ENCODE results near the gene ENOX1.
A peak's percentile ranks its signal among the peaks of the same experiment; 100 is the strongest.
"Not testable (repeated sequence)": the region's sequence is repeated elsewhere in the genome, so short reads cannot be mapped to it uniquely, and the experiment has no call there.

ENOX1 gene

DNA sequence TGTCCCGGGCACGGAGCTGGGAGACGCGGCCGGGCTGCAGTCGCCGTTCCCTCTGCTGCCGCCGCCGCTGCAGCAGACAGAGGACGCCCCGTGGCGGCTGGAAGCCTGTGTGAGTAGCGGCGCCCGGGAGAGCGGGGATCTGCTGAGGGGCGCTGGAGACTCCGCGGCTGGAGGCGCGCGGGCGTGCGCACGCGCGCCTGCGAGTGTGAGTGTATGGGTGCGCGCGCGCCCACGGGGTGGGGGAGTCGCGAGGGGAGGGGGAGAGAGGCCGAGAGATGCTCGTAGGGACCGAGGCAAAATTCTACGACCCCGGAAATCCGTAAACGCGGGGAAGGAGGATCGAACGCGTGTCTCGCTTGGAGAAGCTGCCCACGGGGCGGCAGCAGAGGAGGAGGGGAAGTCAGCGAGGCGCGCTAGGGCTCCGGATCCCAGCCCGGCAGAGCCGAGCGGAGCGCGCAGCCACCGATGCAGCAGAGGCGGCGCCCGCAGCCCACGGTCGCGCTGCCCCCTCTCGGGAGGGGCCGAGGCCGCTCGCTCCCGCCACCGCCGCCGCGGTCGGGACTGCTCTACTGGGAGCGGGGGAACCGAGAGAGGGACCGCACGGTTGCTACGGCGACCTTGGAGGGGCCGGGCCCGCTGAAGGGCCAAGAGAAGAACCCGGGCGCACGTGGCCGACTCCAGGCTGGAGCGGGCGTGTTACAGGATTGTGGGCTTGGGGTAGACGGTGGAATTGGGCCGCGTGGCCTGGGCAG, at the start of gene ENOX1:
TSS of gene ENOX1 (minus strand) at position 207 of the 752 bp plus-strand sequence.
- H3K4me3 ChIP-seq (ENCODE audit: low read depth, low read length), result peak within 1 kb of the TSS; percentile 52
- no peak for DNase-seq (ENCODE audit: low read depth)
- TF ChIP-seq, protein P1, sequence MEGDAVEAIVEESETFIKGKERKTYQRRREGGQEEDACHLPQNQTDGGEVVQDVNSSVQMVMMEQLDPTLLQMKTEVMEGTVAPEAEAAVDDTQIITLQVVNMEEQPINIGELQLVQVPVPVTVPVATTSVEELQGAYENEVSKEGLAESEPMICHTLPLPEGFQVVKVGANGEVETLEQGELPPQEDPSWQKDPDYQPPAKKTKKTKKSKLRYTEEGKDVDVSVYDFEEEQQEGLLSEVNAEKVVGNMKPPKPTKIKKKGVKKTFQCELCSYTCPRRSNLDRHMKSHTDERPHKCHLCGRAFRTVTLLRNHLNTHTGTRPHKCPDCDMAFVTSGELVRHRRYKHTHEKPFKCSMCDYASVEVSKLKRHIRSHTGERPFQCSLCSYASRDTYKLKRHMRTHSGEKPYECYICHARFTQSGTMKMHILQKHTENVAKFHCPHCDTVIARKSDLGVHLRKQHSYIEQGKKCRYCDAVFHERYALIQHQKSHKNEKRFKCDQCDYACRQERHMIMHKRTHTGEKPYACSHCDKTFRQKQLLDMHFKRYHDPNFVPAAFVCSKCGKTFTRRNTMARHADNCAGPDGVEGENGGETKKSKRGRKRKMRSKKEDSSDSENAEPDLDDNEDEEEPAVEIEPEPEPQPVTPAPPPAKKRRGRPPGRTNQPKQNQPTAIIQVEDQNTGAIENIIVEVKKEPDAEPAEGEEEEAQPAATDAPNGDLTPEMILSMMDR (IDR thresholded peaks at IDR 0.05; ENCODE audit: low read depth, low read length, missing control alignments), result no peak

DNA sequence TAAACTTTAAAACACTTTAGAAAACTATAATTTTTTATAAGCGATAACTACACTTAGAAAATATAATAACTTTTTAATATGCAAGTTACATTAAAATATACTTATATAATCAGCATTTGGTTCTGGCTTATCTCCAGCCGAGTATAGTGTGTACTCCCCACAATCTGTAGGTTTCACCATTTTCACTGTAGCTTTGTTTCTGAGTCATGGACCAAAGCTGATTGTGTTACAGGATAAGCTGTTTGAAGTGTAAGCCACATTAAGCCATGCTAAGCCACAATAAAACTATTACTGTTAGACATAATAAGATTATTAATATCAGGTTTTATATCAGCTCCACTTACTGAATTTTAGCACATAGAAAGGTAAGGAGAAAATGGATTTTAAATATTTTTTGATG, 48.9 kb upstream of the ENOX1 start:
- no peak overlapping the region for H3K4me3 ChIP-seq (ENCODE audit: low read depth, low read length)
- DNase-seq (ENCODE audit: low read depth), result no peak
- TF ChIP-seq, protein P1 (IDR thresholded peaks at IDR 0.05; ENCODE audit: low read depth, low read length, missing control alignments), result no peak

DNA sequence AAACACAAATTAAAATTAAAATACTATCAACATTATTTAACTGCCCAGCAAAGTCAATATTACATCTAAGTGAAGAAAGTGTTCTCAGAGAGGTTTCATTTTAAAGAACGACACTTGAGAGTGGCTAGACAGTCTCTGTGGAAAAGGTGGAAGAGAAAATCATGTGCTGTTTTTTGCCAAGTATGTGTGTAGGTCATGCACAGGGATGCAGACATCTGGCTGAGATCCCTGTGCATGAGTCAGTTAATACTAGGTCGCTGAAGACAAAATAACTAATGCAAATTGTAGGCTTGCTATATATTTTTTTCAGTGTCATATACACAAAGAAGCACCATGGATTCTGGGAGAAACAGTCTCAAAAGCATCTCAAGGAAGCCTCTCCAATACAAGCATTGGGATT, 44.3 kb upstream of the ENOX1 start:
- no peak overlapping the region for H3K4me3 ChIP-seq (ENCODE audit: low read depth, low read length)
- no peak for DNase-seq (ENCODE audit: low read depth)

DNA sequence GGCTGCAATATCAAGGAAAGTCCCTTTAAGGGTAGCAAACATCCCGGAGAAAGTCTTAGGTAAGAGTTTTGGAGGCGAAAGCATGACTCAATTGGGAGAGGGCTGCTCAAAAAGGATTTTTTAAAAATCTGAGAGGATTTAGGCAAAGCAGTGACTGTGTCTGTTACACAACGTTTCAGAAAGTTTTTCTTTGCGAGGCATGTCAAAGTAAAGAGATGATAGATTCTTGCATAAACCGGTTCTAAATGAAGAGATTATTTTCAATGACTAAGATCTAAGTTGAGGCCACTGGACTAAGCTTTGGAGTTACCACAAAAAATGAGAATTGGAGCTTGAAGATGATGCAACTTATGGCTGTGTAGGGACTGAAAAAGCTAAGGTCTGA, 43.7 kb upstream of the ENOX1 start:
- TF ChIP-seq, protein P1 (IDR thresholded peaks at IDR 0.05; ENCODE audit: low read depth, low read length, missing control alignments), result no peak
- H3K4me3 ChIP-seq (ENCODE audit: low read depth, low read length), result no peak overlapping the region
- no peak for DNase-seq (ENCODE audit: low read depth)

More for the DNA sequence above, 44.3 kb upstream of the ENOX1 start:
- TF ChIP-seq, protein P1 (IDR thresholded peaks at IDR 0.05; ENCODE audit: low read depth, low read length, missing control alignments), result no peak

DNA sequence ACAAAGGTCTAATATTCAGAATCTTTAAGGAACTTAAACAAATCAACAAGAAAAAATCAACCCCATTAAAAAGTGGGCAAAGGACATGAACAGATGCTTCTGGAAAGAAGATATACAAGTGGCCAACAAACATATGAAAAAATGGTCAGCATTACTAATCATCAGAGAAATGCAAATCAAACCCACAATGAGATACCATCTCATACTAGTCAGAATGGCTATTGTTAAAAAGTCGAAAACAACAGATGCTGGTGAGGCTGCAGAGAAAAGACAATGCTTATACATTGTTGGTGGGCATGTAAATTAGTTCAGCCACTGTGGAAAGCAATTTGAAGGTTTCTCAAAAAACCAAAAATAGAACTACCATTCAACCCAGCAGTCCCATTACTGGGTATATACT, 37.9 kb upstream of the ENOX1 start:
- not testable (repeated sequence) for H3K4me3 ChIP-seq (ENCODE audit: low read depth, low read length); DNase-seq (ENCODE audit: low read depth)

DNA sequence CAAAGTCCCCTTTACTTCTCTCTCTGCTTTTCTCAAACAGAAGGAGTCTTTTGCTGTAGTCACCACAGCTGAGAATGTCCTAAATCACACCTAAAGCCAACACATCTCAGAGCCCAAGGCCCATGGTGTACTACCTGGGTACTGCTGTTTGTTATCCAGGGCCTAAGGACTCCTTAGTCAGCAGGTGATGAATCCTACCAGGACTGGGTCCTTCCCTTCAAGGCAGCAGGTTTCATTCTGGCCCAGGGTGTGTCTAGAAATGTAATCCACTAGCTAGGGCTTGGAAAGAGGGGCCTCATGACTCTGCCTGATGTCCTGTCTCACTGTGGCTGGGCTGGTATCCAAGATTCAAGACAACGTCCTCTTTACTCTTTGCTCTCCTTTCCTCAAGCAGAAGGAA, 36.2 kb upstream of the ENOX1 start:
- DNase-seq (ENCODE audit: low read depth), result no peak
- TF ChIP-seq, protein P1 (IDR thresholded peaks at IDR 0.05; ENCODE audit: low read depth, low read length, missing control alignments), result no peak
- H3K4me3 ChIP-seq (ENCODE audit: low read depth, low read length), result no peak overlapping the region

DNA sequence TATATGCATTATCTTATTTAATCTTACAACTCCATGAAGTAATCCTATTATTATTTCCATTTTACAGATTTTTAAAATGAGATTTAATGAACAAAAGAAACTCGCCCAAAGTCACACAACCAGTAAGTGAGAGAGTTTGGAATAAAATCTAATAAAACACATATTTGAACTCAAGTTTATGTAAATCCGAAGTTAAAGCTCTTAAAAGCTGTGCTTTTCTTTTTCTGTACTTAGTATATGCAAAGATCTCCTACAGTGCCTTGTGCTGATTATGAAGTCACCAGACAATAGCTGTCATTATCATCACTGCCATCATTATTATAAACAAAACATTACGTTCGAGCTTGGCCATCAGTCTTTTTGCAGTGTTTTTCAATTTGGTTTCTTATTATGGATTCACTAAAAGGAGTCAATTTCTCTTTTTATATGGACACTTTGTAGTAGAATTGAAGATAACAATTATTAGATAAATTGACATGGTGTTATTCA, 29.7 kb upstream of the ENOX1 start:
- no peak overlapping the region for H3K4me3 ChIP-seq (ENCODE audit: low read depth, low read length)
- DNase-seq (ENCODE audit: low read depth), result no peak
- TF ChIP-seq, protein P1 (IDR thresholded peaks at IDR 0.05; ENCODE audit: low read depth, low read length, missing control alignments), result no peak

All from GM12864 (cell line).